PC-3 (cell line): ENCODE data around the gene CYP2J2. TPM values are rescaled to one million over a fixed set of nuclear protein-coding genes. Genes with fewer than 3 reads are reported as not detected.
"Not testable (repeated sequence)": the region's sequence is repeated elsewhere in the genome, so short reads cannot be mapped to it uniquely, and the experiment has no call there.

Source experiments
- ATAC-seq: fragments of 200-7000 bp; cut with Tn5 transposase; 2 replicates; pipeline ENCODE4 v1.9.1; 2020; ENCODE audit warnings: mild to moderate bottlenecking, moderate library complexity
- BruUV-seq: library from RNA; stranded (reverse); fragments of 400-500 nt; replicated peaks from 2 replicates; lab custom pipeline; 2021; lab: Mats Ljungman, UMichigan
- CTCF ChIA-PET: fragments of 300-600 bp; sonication (Branson Sonifier 250); formaldehyde crosslinking; loops from one replicate; lab custom pipeline; 2022; ENCODE audit warnings: antibody characterized with exemption; lab: Charles Lee
- POLR2A ChIA-PET: fragments of 300-600 bp; sonication (Branson Sonifier 250); formaldehyde crosslinking; loops from one replicate; lab custom pipeline; 2022; ENCODE audit warnings: antibody characterized with exemption; ENCODE audit not compliant: unreplicated experiment; lab: Charles Lee
- DNase-seq: peaks from one replicate; pipeline ENCODE4 v3.0.0-alpha.2; 2015
- H2AFZ ChIP-seq: fragments of 300-600 bp; sonication (generic); 2 replicates; pipeline ENCODE4 v1.6.0; 2016; ENCODE audit warnings: antibody characterized with exemption, low read length
- H3F3A ChIP-seq: fragments of 300-600 bp; sonication (generic); one replicate; pipeline ENCODE4 v1.6.0; 2017; ENCODE audit warnings: antibody characterized with exemption, low read length, control low read depth, mild to moderate bottlenecking; ENCODE audit not compliant: unreplicated experiment
- H3K27ac ChIP-seq: fragments of 300-600 bp; sonication (generic); 2 replicates; pipeline ENCODE4 v1.5.1; 2016; ENCODE audit warnings: mild to moderate bottlenecking, low read length
- H3K27me3 ChIP-seq: fragments of 300-600 bp; sonication (generic); 2 replicates; pipeline ENCODE4 v1.6.1; 2016; ENCODE audit warnings: low read length, mixed read lengths
- H3K36me3 ChIP-seq: fragments of 300-600 bp; sonication (generic); 2 replicates; pipeline ENCODE4 v1.6.1; 2016; ENCODE audit warnings: low read depth, mixed run types, low read length, mixed read lengths
- H3K4me1 ChIP-seq: fragments of 300-600 bp; sonication (generic); 2 replicates; pipeline ENCODE4 v1.5.1; 2016; ENCODE audit warnings: low read length; ENCODE audit not compliant: insufficient read depth
- H3K4me2 ChIP-seq: fragments of 300-600 bp; sonication (generic); 2 replicates; pipeline ENCODE4 v1.6.0; 2016; ENCODE audit warnings: low read length
- H3K4me3 ChIP-seq: fragments of 300-600 bp; sonication (generic); 2 replicates; pipeline ENCODE4 v1.5.1; 2016; ENCODE audit warnings: mild to moderate bottlenecking, low read length, mixed read lengths
- H3K79me2 ChIP-seq: fragments of 300-600 bp; sonication (generic); 2 replicates; pipeline ENCODE4 v1.6.1; 2017; ENCODE audit warnings: low read length, mixed read lengths
- H3K9ac ChIP-seq: fragments of 300-600 bp; sonication (generic); 2 replicates; pipeline ENCODE4 v1.6.0; 2016; ENCODE audit warnings: mild to moderate bottlenecking, low read length
- H3K9me2 ChIP-seq: fragments of 300-600 bp; sonication (generic); replicated peaks from 2 replicates; pipeline ENCODE4 v1.6.1; 2016; ENCODE audit warnings: mixed run types, low read length, mixed read lengths
- H3K9me3 ChIP-seq: fragments of 300-600 bp; sonication (generic); 2 replicates; pipeline ENCODE4 v1.6.1; 2016; ENCODE audit warnings: low read length, mixed read lengths
- H4K20me1 ChIP-seq: fragments of 300-600 bp; sonication (generic); 2 replicates; pipeline ENCODE4 v1.6.1; 2016; ENCODE audit warnings: low read length, mixed read lengths
- EZH2 ChIP-seq: fragments of 300-600 bp; sonication (generic); IDR thresholded peaks from one replicate; pipeline ENCODE4 v1.6.1; 2017; ENCODE audit warnings: antibody characterized with exemption, mild to moderate bottlenecking, low read length; ENCODE audit not compliant: unreplicated experiment
- EZH2phosphoT487 ChIP-seq: fragments of 300-600 bp; sonication (generic); IDR thresholded peaks from 2 replicates; pipeline ENCODE4 v1.6.1; 2018; ENCODE audit warnings: mild to moderate bottlenecking, antibody characterized with exemption, low read length, borderline replicate concordance
- intact Hi-C: fragments of 100-400 bp; cut with micrococcal nuclease; formaldehyde crosslinking; loops from 2 replicates; pipeline ENCODE4 v1.9.0; 2023
- total RNA-seq: library from RNA; depleted of rRNA; stranded (reverse); fragments of >200 nt; gene quantifications from 2 replicates; pipeline ENCODE4 v1.2.3, GENCODE V29; 2014
- TF ChIP-seq, protein P1 (sequence below): fragments of 300-600 bp; sonication (generic); conservative IDR thresholded peaks from 2 replicates; pipeline ENCODE4 v1.5.1; 2017; ENCODE audit warnings: antibody characterized with exemption, low read depth, mild to moderate bottlenecking, low read length

CYP2J2 gene
- total RNA-seq, 1 experiment from 2014 or later: 0.44 TPM

DNA sequence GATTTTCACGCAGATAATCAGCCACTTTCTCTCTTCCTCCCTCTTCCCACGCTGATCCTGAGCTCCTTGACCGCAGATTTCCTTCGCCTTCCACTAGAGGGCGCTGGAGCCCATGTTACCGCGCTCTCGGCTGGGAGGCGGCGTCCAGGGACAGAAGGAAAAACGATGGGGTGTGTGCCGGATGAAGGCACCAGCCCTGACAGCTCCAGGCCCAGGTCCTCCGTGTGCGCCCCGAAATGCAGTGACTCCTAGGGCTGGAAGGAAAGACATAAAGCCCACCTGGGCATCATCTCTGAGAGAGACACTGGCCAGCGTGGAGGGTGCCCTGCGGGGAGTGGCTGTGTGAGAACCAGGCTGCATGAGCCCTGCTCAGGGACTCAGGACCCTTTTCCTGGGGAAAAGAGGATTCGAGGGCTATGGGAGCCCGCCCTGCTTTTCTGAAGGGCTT lies 44.9 kb upstream of the CYP2J2 start:
- POLR2A ChIA-PET: interaction anchor here (0.7 kb wide), 1 partner anchor 1071 kb away, joined by 3 read pairs; no protein-coding TSS in a partner anchor

DNA sequence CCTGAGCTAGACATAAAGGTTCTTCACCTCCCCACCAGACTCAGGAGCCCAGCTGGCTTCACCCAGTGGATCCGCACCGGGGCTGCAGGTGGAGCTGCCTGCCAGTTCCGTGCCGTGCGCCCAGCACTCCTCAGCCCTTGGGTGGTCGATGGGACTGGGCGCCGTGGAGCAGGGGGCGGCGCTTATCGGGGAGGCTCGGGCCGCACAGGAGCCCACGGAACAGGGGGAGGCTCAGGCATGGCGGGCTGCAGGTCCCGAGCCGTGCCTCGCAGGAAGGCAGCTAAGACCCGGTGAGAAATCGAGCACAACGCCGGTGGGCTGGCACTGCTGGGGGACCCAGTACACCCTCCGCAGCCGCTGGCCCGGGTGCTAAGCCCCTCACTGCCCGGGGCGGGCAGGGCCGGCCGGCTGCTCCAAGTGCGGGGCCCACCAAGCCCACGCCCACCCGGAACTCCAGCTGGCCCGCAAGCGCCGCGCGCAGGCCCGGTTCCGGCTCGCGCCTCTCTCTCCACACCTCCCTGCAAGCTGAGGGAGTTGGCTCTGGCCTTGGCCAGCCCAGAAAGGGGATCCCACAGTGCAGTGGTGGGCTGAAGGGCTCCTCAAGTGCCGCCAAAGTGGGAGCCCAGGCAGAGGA lies 43.1 kb upstream of the CYP2J2 start:
- POLR2A ChIA-PET, H4K20me1 ChIP-seq, H3K4me1 ChIP-seq, H3F3A ChIP-seq, H3K4me3 ChIP-seq, H3K27ac ChIP-seq, ATAC-seq, CTCF ChIA-PET, H3K79me2 ChIP-seq, DNase-seq, H3K9me2 ChIP-seq, BruUV-seq, H3K4me2 ChIP-seq, H2AFZ ChIP-seq, H3K9ac ChIP-seq, H3K9me3 ChIP-seq, H3K36me3 ChIP-seq: not testable (repeated sequence)
- H3K27me3 ChIP-seq: peaks cover 27% of the 10 kb centered on the region
- intact Hi-C loops: loop anchor here (10.0 kb wide), 1 partner anchor 795 kb away; no protein-coding TSS in a partner anchor

More for the DNA sequence above, 44.9 kb upstream of the CYP2J2 start:
- Histone ChIP-seq H3F3A (no peaks in the 10 kb centered on the region), H3K9me3 (no peaks in the 10 kb centered on the region), H3K9me2 (no peaks in the 10 kb centered on the region), H2AFZ (peak overlapping the region; percentile 74), H3K9ac (no peak overlapping the region), H4K20me1 (no peaks in the 10 kb centered on the region), H3K79me2 (no peaks in the 10 kb centered on the region), H3K4me3 (peak overlapping the region; percentile 48; the same call in 1 of the 2 replicates), H3K4me2 (peak overlapping the region; percentile 79), H3K36me3 (no peaks in the 10 kb centered on the region), H3K4me1 (no peaks in the 10 kb centered on the region; the same call in 1 of the 2 replicates), H3K27ac (no peak overlapping the region), H3K27me3 (peaks cover 41% of the 10 kb centered on the region)
- TF ChIP-seq, protein P1, sequence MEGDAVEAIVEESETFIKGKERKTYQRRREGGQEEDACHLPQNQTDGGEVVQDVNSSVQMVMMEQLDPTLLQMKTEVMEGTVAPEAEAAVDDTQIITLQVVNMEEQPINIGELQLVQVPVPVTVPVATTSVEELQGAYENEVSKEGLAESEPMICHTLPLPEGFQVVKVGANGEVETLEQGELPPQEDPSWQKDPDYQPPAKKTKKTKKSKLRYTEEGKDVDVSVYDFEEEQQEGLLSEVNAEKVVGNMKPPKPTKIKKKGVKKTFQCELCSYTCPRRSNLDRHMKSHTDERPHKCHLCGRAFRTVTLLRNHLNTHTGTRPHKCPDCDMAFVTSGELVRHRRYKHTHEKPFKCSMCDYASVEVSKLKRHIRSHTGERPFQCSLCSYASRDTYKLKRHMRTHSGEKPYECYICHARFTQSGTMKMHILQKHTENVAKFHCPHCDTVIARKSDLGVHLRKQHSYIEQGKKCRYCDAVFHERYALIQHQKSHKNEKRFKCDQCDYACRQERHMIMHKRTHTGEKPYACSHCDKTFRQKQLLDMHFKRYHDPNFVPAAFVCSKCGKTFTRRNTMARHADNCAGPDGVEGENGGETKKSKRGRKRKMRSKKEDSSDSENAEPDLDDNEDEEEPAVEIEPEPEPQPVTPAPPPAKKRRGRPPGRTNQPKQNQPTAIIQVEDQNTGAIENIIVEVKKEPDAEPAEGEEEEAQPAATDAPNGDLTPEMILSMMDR: peak; percentile 95
- TF ChIP-seq EZH2 (no peak), EZH2phosphoT487 (no peak)
- DNase-seq (peak; percentile 76), ATAC-seq (peak; percentile 86)
- CTCF ChIA-PET: interaction anchor here (0.5 to 1.0 kb wide), 8 partner anchors 17 to 1583 kb away, joined by 3 to 5 read pairs (median 4); no protein-coding TSS in a partner anchor
- BruUV-seq: no TSS peak
- intact Hi-C loops: loop anchor here (10.0 kb wide), 1 partner anchor 793 kb away; no protein-coding TSS in a partner anchor

DNA sequence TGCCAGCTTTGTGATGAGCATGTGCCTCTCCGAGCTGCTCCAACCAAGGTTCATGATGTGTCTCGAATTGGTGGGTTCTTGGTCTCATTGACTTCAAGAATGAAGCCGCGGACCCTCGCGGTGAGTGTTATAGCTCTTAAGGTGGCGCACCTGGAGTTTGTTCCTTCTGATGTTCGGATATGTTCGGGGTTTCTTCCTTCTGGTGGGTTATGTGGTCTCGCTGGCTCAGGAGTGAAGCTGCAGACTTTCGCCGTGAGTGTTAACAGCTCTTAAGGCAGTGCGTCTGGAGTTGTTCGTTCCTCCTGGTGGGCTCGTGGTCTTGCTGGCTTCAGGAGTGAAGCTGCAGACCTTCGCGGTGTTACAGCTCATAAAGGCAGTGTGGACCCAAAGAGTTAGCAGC lies 42.2 kb upstream of the CYP2J2 start:
- CTCF ChIA-PET, BruUV-seq, POLR2A ChIA-PET, H3K4me3 ChIP-seq, H2AFZ ChIP-seq, intact Hi-C loops, ATAC-seq, H3K9me2 ChIP-seq, H3K9me3 ChIP-seq, H3K9ac ChIP-seq, H3K79me2 ChIP-seq, H3F3A ChIP-seq, H3K36me3 ChIP-seq, H3K4me2 ChIP-seq, H3K4me1 ChIP-seq, H3K27ac ChIP-seq, H4K20me1 ChIP-seq, DNase-seq: not testable (repeated sequence)
- peaks cover 18% of the 10 kb centered on the region for H3K27me3 ChIP-seq
